ENCODE data around the gene PTGES2. TPM values are rescaled to one million over a fixed set of nuclear protein-coding genes. Genes with fewer than 3 reads are reported as not detected.
"Not testable (repeated sequence)": the region's sequence is repeated elsewhere in the genome, so short reads cannot be mapped to it uniquely, and the experiment has no call there.

PTGES2 gene
- total RNA-seq, 2 donors from 2014 or later = 15.3 to 32.3 TPM

DNA sequence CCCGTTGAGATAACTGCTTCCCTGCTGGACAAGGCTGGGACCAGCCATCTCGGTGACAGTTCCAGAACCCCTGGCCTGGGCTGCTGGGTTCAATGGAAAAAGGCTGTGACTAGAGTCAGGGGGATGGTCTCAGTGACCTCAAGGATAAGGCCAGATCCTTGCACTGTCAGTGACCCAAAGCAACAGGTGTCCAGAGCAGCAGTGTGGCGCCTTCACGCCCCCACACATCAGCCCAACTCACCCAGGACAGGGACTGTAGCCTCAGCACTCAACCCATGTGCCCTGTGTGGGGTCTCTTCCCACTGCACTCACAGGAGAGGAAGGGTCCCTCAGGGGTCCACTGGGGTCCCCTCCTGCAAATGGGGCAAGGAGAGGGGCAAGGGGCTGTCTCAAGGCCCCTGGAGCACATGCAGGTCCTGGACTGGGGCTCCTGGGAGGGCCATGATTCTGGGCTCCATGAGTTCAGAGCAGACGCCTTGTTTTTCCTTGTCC is 21.0 kb upstream of the PTGES2 start:
- H3K36me3 Mint-ChIP-seq (ENCODE audit: low read depth) = no peaks in the 10 kb centered on the region
- no peak for ATAC-seq (replicated peaks)
- H3K9me3 Mint-ChIP-seq = no peaks in the 10 kb centered on the region
- no peaks in the 10 kb centered on the region for H3K27me3 Mint-ChIP-seq
- no peaks in the 10 kb centered on the region for H3K4me1 Mint-ChIP-seq
- no peak overlapping the region for H3K27ac Mint-ChIP-seq
- no peak overlapping the region for H3K4me3 Mint-ChIP-seq

- Mint-ChIP-seq H3K27ac (no peak overlapping the region), H3K4me3 (no peak overlapping the region), H3K4me1 (peaks cover 5% of the 10 kb centered on the region), H3K27me3 (no peaks in the 10 kb centered on the region), H3K9me3 (no peaks in the 10 kb centered on the region), H3K36me3 (ENCODE audit: low read depth) (no peaks in the 10 kb centered on the region)
- ATAC-seq (replicated peaks) = no peak
Measured at GRCh38 chr9:128146591-128147120, 19.1 kb upstream of the PTGES2 start.

DNA sequence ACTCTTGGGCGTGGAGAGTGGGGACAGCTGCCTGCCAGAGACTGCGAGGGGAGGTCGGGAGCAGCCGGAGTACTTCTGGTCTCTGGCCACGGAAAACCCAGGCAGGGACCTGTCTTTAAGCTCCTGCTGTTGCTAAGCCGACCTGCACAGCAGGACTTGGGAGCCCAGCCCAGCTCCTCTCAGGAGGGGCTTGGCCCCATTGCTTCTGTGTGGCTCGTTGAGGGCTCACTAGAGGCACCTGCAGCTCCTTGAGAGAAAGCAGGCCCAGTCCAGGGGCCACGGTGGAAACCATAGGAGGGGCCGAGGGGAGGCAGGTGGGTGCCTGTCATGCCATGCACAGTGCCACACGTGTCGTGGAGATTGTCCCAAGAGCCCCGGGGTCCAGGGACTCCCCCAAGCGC is 18.4 kb upstream of the PTGES2 start:
- no peaks in the 10 kb centered on the region for H3K36me3 Mint-ChIP-seq (ENCODE audit: low read depth)
- H3K27ac Mint-ChIP-seq = no peak overlapping the region
- no peak overlapping the region for H3K4me3 Mint-ChIP-seq
- H3K27me3 Mint-ChIP-seq = no peaks in the 10 kb centered on the region
- H3K9me3 Mint-ChIP-seq = no peaks in the 10 kb centered on the region
- no peak for ATAC-seq (replicated peaks)
- peaks cover 5% of the 10 kb centered on the region for H3K4me1 Mint-ChIP-seq

GRCh38 chr9:128145536-128145935 is 18.0 kb upstream of the PTGES2 start:
- Mint-ChIP-seq H3K4me1 (peaks cover 5% of the 10 kb centered on the region), H3K27me3 (no peaks in the 10 kb centered on the region), H3K36me3 (ENCODE audit: low read depth) (no peaks in the 10 kb centered on the region), H3K27ac (no peak overlapping the region), H3K4me3 (no peak overlapping the region), H3K9me3 (no peaks in the 10 kb centered on the region)
- no peak for ATAC-seq (replicated peaks)

- peaks cover 5% of the 10 kb centered on the region for H3K4me1 Mint-ChIP-seq
- no peak overlapping the region for H3K27ac Mint-ChIP-seq
- no peaks in the 10 kb centered on the region for H3K36me3 Mint-ChIP-seq (ENCODE audit: low read depth)
- no peak for ATAC-seq (replicated peaks)
- no peaks in the 10 kb centered on the region for H3K9me3 Mint-ChIP-seq
- H3K4me3 Mint-ChIP-seq = no peak overlapping the region
- H3K27me3 Mint-ChIP-seq = no peaks in the 10 kb centered on the region
Measured at GRCh38 chr9:128144239-128145181, 17.0 kb upstream of the PTGES2 start.

- ATAC-seq (replicated peaks) = no peak
- Mint-ChIP-seq H3K27ac (no peak overlapping the region), H3K4me1 (peaks cover 5% of the 10 kb centered on the region), H3K36me3 (ENCODE audit: low read depth) (no peaks in the 10 kb centered on the region), H3K27me3 (no peaks in the 10 kb centered on the region), H3K4me3 (no peak overlapping the region), H3K9me3 (no peaks in the 10 kb centered on the region)
Measured at GRCh38 chr9:128143525-128144238, 16.2 kb upstream of the PTGES2 start.

- peaks cover 5% of the 10 kb centered on the region for H3K4me1 Mint-ChIP-seq
- H3K4me3 Mint-ChIP-seq = no peak overlapping the region
- no peaks in the 10 kb centered on the region for H3K9me3 Mint-ChIP-seq
- H3K27me3 Mint-ChIP-seq = no peaks in the 10 kb centered on the region
- ATAC-seq (replicated peaks) = no peak
- H3K27ac Mint-ChIP-seq = no peak overlapping the region
- no peaks in the 10 kb centered on the region for H3K36me3 Mint-ChIP-seq (ENCODE audit: low read depth)
Measured at GRCh38 chr9:128142596-128142995, 15.1 kb upstream of the PTGES2 start.

DNA sequence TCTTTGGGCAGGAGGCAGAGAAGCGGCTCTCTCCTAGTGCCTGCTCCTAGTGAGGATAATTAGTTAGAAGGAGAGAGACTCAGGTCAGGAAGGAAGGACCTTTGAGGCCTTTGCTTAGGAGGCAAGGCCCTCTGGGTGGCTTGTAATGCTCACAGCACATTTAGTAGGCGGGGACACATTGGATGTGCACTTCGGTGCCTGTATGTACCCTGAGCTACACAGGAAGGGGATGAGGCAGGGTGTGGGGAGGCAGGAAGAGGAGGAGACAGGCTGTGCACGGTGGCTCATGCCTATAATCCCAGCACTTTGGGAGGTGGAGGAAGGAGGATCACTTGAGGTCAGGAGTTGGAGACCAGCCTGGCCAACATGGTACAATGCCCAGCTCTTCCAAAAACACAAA is 14.5 kb upstream of the PTGES2 start:
- Mint-ChIP-seq H3K36me3 (ENCODE audit: low read depth) (no peaks in the 10 kb centered on the region), H3K27ac (peak overlapping the region; percentile 34), H3K27me3 (no peaks in the 10 kb centered on the region), H3K9me3 (no peaks in the 10 kb centered on the region), H3K4me1 (peaks cover 5% of the 10 kb centered on the region), H3K4me3 (peak overlapping the region; percentile 21)
- ATAC-seq (replicated peaks) = no peak

DNA sequence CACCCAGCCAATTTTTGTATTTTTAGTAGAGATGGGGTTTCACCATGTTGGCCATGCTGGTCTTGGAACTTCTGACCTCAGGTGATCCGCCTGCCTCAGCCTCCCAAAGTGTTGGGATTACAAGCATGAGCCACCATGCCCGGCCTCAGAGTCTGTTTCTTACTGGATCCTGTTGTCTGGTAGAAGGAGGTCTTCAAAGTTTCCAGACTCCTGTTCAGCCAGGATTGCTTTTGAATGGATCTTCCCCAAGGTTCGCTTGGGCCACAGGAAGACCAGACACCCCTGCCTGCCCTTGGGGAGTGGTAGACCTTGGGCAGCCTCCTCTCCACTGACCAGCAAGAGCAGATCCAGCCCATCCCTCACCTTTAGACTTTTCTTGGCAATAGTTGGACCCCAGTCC is 14.1 kb upstream of the PTGES2 start:
- no peaks in the 10 kb centered on the region for H3K9me3 Mint-ChIP-seq
- peaks cover 5% of the 10 kb centered on the region for H3K4me1 Mint-ChIP-seq
- H3K27ac Mint-ChIP-seq = peak overlapping the region; percentile 34
- H3K36me3 Mint-ChIP-seq (ENCODE audit: low read depth) = no peaks in the 10 kb centered on the region
- ATAC-seq (replicated peaks) = no peak
- H3K4me3 Mint-ChIP-seq = peak overlapping the region; percentile 21
- H3K27me3 Mint-ChIP-seq = no peaks in the 10 kb centered on the region

- Mint-ChIP-seq H3K9me3 (no peaks in the 10 kb centered on the region), H3K27ac (no peak overlapping the region)
Measured at GRCh38 chr9:128139621-128140020, 12.1 kb upstream of the PTGES2 start.

GRCh38 chr9:128138001-128138400 is 10.5 kb upstream of the PTGES2 start:
- no peak overlapping the region for H3K4me3 Mint-ChIP-seq
- H3K27me3 Mint-ChIP-seq = no peaks in the 10 kb centered on the region

More at GRCh38 chr9:128139621-128140020, 12.1 kb upstream of the PTGES2 start:
- ATAC-seq (replicated peaks) = no peak
- Mint-ChIP-seq H3K4me1 (peaks cover 16% of the 10 kb centered on the region), H3K36me3 (ENCODE audit: low read depth) (no peaks in the 10 kb centered on the region), H3K4me3 (no peak overlapping the region), H3K27me3 (no peaks in the 10 kb centered on the region)

DNA sequence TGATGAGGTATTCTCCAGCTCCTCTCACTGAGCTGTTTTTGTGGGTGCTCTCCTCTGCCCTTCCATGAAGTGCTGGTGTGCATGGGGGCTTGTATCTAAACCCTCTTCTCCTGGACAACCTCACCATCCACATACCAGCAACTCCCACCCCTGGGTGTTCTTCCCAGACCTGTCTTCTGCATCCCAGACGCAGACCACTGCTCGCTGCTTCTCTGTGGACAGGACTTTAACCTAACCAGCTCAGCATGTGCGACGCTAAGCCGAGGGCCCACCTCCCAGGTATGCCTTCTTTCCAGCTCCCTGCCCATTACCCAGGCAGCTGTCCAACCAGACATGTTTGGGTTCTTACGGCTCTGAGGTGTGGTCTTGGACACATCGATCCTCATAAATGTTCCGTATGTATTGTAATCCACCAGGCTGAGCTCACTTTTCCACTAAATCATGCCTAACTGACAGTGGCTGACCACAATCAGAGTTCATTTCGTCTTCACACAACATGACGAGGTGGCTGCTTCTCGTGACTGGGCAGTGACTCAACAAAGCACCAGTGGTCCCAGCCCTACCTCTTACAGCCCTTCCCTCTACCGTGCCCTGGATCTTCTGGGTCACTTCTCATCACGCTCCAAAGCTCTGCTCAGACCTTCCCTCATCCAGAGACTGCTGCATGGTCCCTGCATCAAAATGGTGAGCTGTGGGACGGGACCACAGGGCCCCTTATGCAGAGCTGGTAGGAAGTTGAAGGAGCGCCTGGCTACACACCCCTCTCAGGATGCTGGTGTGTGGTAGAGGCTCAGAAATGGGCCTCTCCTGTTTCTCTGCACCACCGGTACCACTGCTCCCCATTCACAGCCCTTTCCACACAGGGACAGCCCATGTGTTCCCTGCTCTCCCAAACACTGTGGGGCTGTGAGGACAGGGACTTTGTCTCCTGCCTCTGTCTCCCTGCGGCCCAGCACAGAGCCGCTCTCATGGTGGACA is 9.6 kb upstream of the PTGES2 start:
- ATAC-seq (replicated peaks) = no peak
- Mint-ChIP-seq H3K4me1 (peaks cover 14% of the 10 kb centered on the region), H3K36me3 (ENCODE audit: low read depth) (no peaks in the 10 kb centered on the region), H3K27ac (peak overlapping the region; percentile 14), H3K4me3 (no peak overlapping the region), H3K9me3 (no peaks in the 10 kb centered on the region), H3K27me3 (no peaks in the 10 kb centered on the region)

More at GRCh38 chr9:128138001-128138400, 10.5 kb upstream of the PTGES2 start:
- no peak for ATAC-seq (replicated peaks)
- Mint-ChIP-seq H3K4me1 (peaks cover 16% of the 10 kb centered on the region), H3K36me3 (ENCODE audit: low read depth) (no peaks in the 10 kb centered on the region), H3K27ac (no peak overlapping the region), H3K9me3 (no peaks in the 10 kb centered on the region)

DNA sequence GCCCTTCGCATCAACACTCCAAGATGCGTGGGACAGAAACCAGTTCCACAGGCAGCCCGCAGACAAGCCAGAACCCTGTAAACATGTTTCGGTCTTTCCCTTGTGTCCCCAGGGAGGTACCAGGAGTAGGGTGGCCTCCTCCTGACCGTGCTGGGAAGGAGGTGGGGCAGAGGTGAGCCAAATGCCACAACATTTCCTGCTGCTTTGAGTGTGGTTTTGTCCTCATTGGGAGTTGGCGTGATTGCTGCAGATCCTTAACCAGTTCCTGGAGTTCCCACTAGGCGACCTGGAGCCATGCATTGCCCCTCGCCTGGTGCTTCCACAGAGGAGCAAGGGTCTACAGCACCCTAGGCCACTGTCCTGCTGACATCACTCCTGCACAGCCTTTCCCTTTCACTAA is 8.0 kb upstream of the PTGES2 start:
- H3K27ac Mint-ChIP-seq = peak overlapping the region; percentile 38
- not testable (repeated sequence) for H3K27me3 Mint-ChIP-seq; H3K9me3 Mint-ChIP-seq; H3K4me3 Mint-ChIP-seq; H3K36me3 Mint-ChIP-seq (ENCODE audit: low read depth); ATAC-seq (replicated peaks)
- peaks cover 11% of the 10 kb centered on the region for H3K4me1 Mint-ChIP-seq

- ATAC-seq (replicated peaks); H3K36me3 Mint-ChIP-seq (ENCODE audit: low read depth); H3K27me3 Mint-ChIP-seq; H3K9me3 Mint-ChIP-seq; H3K4me3 Mint-ChIP-seq; H3K27ac Mint-ChIP-seq: not testable (repeated sequence)
- peaks cover 20% of the 10 kb centered on the region for H3K4me1 Mint-ChIP-seq
Measured at GRCh38 chr9:128132139-128132538, 4.6 kb upstream of the PTGES2 start.
